Trophoblast cell (in vitro differentiated cells and primary cell): ENCODE measurements around the gene IGFL3.

Experiments
- DNase-seq, 2 donors: peaks; one replicate each; pipeline ENCODE4 v3.0.0-alpha.2; 2016
- H2AFZ ChIP-seq: 2 replicates; pipeline ENCODE4 v1.6.1; 2013; ENCODE audit warnings: low read length, moderate library complexity, mild to moderate bottlenecking; ENCODE audit not compliant: insufficient read depth, poor library complexity
- H2AK5ac ChIP-seq: 2 replicates; pipeline ENCODE4 v1.6.1; 2013; ENCODE audit warnings: mild to moderate bottlenecking, low read length
- H2BK120ac ChIP-seq: 2 replicates; pipeline ENCODE4 v1.6.1; 2013; ENCODE audit warnings: low read length, mild to moderate bottlenecking, moderate library complexity; ENCODE audit not compliant: insufficient read depth, poor library complexity
- H2BK12ac ChIP-seq: 2 replicates; pipeline ENCODE4 v1.6.1; 2013; ENCODE audit warnings: mild to moderate bottlenecking, low read length, moderate library complexity
- H2BK5ac ChIP-seq: 2 replicates; pipeline ENCODE4 v1.6.1; 2013; ENCODE audit warnings: low read length, low read depth, moderate library complexity, mild to moderate bottlenecking; ENCODE audit not compliant: poor library complexity
- H3K14ac ChIP-seq: 2 replicates; pipeline ENCODE4 v1.6.1; 2013; ENCODE audit warnings: mild to moderate bottlenecking, low read length
- H3K18ac ChIP-seq: 2 replicates; pipeline ENCODE4 v1.6.1; 2013; ENCODE audit warnings: mild to moderate bottlenecking, low read length
- H3K23ac ChIP-seq: 2 replicates; pipeline ENCODE4 v1.6.1; 2013; ENCODE audit warnings: low read length
- H3K27ac ChIP-seq: 2 replicates; pipeline ENCODE4 v1.5.1; 2013; ENCODE audit warnings: low read depth, mild to moderate bottlenecking, inconsistent platforms, low read length, moderate library complexity
- H3K27me3 ChIP-seq: 2 replicates; pipeline ENCODE4 v1.6.1; 2013; ENCODE audit warnings: inconsistent platforms, mild to moderate bottlenecking, low read length, moderate library complexity; ENCODE audit not compliant: insufficient read depth
- H3K36me3 ChIP-seq, 2 experiments: 1 replicate in 1 of 2; 2 replicates in 1 of 2; pipeline ENCODE4 v1.6.1; 2013; ENCODE audit warnings: low read length in 2 of 2, mild to moderate bottlenecking in 2 of 2, moderate library complexity in 1 of 2; ENCODE audit not compliant: insufficient read depth in 2 of 2, control insufficient read depth in 1 of 2
- H3K4ac ChIP-seq: 2 replicates; pipeline ENCODE4 v1.6.1; 2013; ENCODE audit warnings: low read depth, mild to moderate bottlenecking, low read length, moderate library complexity
- H3K4me1 ChIP-seq, 2 experiments: 1 replicate in 1 of 2; 2 replicates in 1 of 2; pipeline ENCODE4 v1.6.1; 2013; ENCODE audit warnings: low read length in 2 of 2, mild to moderate bottlenecking in 2 of 2, moderate library complexity in 1 of 2; ENCODE audit not compliant: insufficient read depth in 2 of 2, control insufficient read depth in 1 of 2
- H3K4me2 ChIP-seq: 2 replicates; pipeline ENCODE4 v1.6.1; 2013; ENCODE audit warnings: inconsistent platforms, mild to moderate bottlenecking, low read length, moderate library complexity
- H3K4me3 ChIP-seq: 2 replicates; pipeline ENCODE4 v1.5.1; 2013; ENCODE audit warnings: mild to moderate bottlenecking, low read depth, low read length, inconsistent platforms
- H3K79me1 ChIP-seq: one replicate; pipeline ENCODE4 v1.6.1; 2013; ENCODE audit warnings: low read length
- H3K79me2 ChIP-seq: 2 replicates; pipeline ENCODE4 v1.6.1; 2013; ENCODE audit warnings: low read length, mild to moderate bottlenecking; ENCODE audit not compliant: control insufficient read depth, insufficient read depth, poor library complexity
- H3K9ac ChIP-seq: 2 replicates; pipeline ENCODE4 v1.6.1; 2013; ENCODE audit warnings: mild to moderate bottlenecking, low read length
- H3K9me3 ChIP-seq: 2 replicates; pipeline ENCODE4 v1.6.1; 2013; ENCODE audit warnings: low read depth, mild to moderate bottlenecking, control low read depth, inconsistent platforms, low read length; ENCODE audit not compliant: insufficient read depth
- H4K12ac ChIP-seq: 2 replicates; pipeline ENCODE4 v1.6.1; 2013; ENCODE audit warnings: low read depth, mild to moderate bottlenecking, low read length, moderate library complexity
- H4K8ac ChIP-seq: 2 replicates; pipeline ENCODE4 v1.6.1; 2013; ENCODE audit warnings: low read depth, mild to moderate bottlenecking, low read length, moderate library complexity
- H4K91ac ChIP-seq: one replicate; pipeline ENCODE4 v1.6.1; 2013; ENCODE audit warnings: low read depth, mild to moderate bottlenecking, low read length, moderate library complexity
- WGBS: extraction: QIAGEN DNeasy Blood & Tissue Kit; methylation state at CpG from one replicate; pipeline ENCODE4 v1.1.7; 2013; ENCODE audit warnings: missing lambda C conversion rate; ENCODE audit not compliant: insufficient read length, insufficient coverage; ENCODE audit errors: extremely low coverage; 5-methylcytosine and 5-hydroxymethylcytosine counted together

The IGFL3 gene

GRCh38 chr19:46141421-46141820, 16.9 kb upstream of the IGFL3 start:
- no peaks in the 10 kb centered on the region for H3K9me3 ChIP-seq
- H4K12ac ChIP-seq: no peak overlapping the region
- H2BK12ac ChIP-seq: peak overlapping the region; percentile 36
- no peak overlapping the region for H3K18ac ChIP-seq
- no peak overlapping the region for H3K4ac ChIP-seq
- H4K8ac ChIP-seq: no peak overlapping the region
- no peaks in the 10 kb centered on the region for H3K79me2 ChIP-seq
- DNase-seq: peak; percentile 65 to 78
- no peak overlapping the region for H2BK5ac ChIP-seq
- no peak overlapping the region for H3K14ac ChIP-seq
- H3K4me2 ChIP-seq: no peak overlapping the region
- no peaks in the 10 kb centered on the region for H3K36me3 ChIP-seq
- H3K27ac ChIP-seq: no peak overlapping the region
- no peak overlapping the region for H3K9ac ChIP-seq
- H3K4me1 ChIP-seq: no peaks in the 10 kb centered on the region
- H3K27me3 ChIP-seq: no peaks in the 10 kb centered on the region
- no peak overlapping the region for H4K91ac ChIP-seq
- no peak overlapping the region for H2BK120ac ChIP-seq
- no peak overlapping the region for H2AFZ ChIP-seq
- peaks cover 4% of the 10 kb centered on the region for H3K79me1 ChIP-seq
- H3K23ac ChIP-seq: no peak overlapping the region
- WGBS: no CpG with 5 or more reads among the region's 1 CpG
- H3K4me3 ChIP-seq: no peak overlapping the region
- H2AK5ac ChIP-seq: no peak overlapping the region

- H3K18ac ChIP-seq: no peak overlapping the region
- peaks cover 3 to 5% of the 10 kb centered on the region in 2 experiments for H3K4me1 ChIP-seq
- peaks cover 0 to 2% of the 10 kb centered on the region in 2 experiments for H3K36me3 ChIP-seq
- H3K9me3 ChIP-seq: peaks cover 4% of the 10 kb centered on the region
- H3K9ac ChIP-seq: no peak overlapping the region
- H2BK12ac ChIP-seq: peak overlapping the region; percentile 76
- H3K79me1 ChIP-seq: peaks cover 19% of the 10 kb centered on the region
- peak overlapping the region; percentile 43 for H2BK120ac ChIP-seq
- no peaks in the 10 kb centered on the region for H3K27me3 ChIP-seq
- no peak for DNase-seq
- H3K23ac ChIP-seq: no peak overlapping the region
- H4K8ac ChIP-seq: peak overlapping the region; percentile 16
- H4K12ac ChIP-seq: no peak overlapping the region
- H2AFZ ChIP-seq: no peak overlapping the region
- H4K91ac ChIP-seq: peak overlapping the region; percentile 11
- WGBS: no CpG with 5 or more reads among the region's 4 CpGs
- H2AK5ac ChIP-seq: no peak overlapping the region
- H3K79me2 ChIP-seq: peaks cover 3% of the 10 kb centered on the region
- H3K14ac ChIP-seq: peak overlapping the region; percentile 34
- no peak overlapping the region for H3K27ac ChIP-seq
- no peak overlapping the region for H3K4ac ChIP-seq
- H2BK5ac ChIP-seq: no peak overlapping the region
- H3K4me3 ChIP-seq: no peak overlapping the region
- H3K4me2 ChIP-seq: no peak overlapping the region
Measured at GRCh38 chr19:46137915-46138473, 13.5 kb upstream of the IGFL3 start.

GRCh38 chr19:46134527-46134926, 10.0 kb upstream of the IGFL3 start:
- Histone ChIP-seq H2AK5ac (peak overlapping the region; percentile 12), H4K12ac (no peak overlapping the region), H3K4me3 (no peak overlapping the region), H2BK120ac (peak overlapping the region; percentile 93), H3K9me3 (peaks cover 7% of the 10 kb centered on the region), H3K27me3 (no peaks in the 10 kb centered on the region), H3K14ac (peak overlapping the region; percentile 91), H3K23ac (no peak overlapping the region), H2BK5ac (peak overlapping the region; percentile 5), H3K18ac (no peak overlapping the region), H3K4me1 (peaks cover 7 to 9% of the 10 kb centered on the region in 2 experiments), H3K9ac (no peak overlapping the region), H3K4me2 (no peak overlapping the region), H4K91ac (peak overlapping the region; percentile 63), H2AFZ (no peak overlapping the region), H3K27ac (no peak overlapping the region), H4K8ac (peak overlapping the region; percentile 37), H2BK12ac (peak overlapping the region; percentile 62), H3K36me3 (peaks cover 0 to 2% of the 10 kb centered on the region in 2 experiments), H3K79me1 (peaks cover 31% of the 10 kb centered on the region), H3K4ac (peak overlapping the region; percentile 16), H3K79me2 (peaks cover 8% of the 10 kb centered on the region)
- peak; percentile 47 to 72 for DNase-seq

- Histone ChIP-seq H3K36me3 (peaks cover 0 to 2% of the 10 kb centered on the region in 2 experiments), H3K4me3 (no peak overlapping the region), H2BK12ac (peak overlapping the region; percentile 100), H3K27me3 (no peaks in the 10 kb centered on the region), H2AK5ac (peak overlapping the region; percentile 97), H3K14ac (peak overlapping the region; percentile 96), H3K9me3 (peaks cover 7% of the 10 kb centered on the region), H3K18ac (peak overlapping the region; percentile 93), H3K4ac (peak overlapping the region; percentile 94), H3K27ac (peak overlapping the region; percentile 85), H3K79me2 (peaks cover 8% of the 10 kb centered on the region), H3K4me1 (peaks cover 7 to 9% of the 10 kb centered on the region in 2 experiments), H3K23ac (no peak overlapping the region), H2AFZ (peak overlapping the region; percentile 97), H3K9ac (no peak overlapping the region), H4K8ac (peak overlapping the region; percentile 93), H2BK5ac (peak overlapping the region; percentile 100), H4K91ac (peak overlapping the region; percentile 99), H2BK120ac (peak overlapping the region; percentile 100), H4K12ac (peak overlapping the region; percentile 94), H3K79me1 (peaks cover 31% of the 10 kb centered on the region), H3K4me2 (no peak overlapping the region)
- no CpG with 5 or more reads among the region's 1 CpG for WGBS
- peak; percentile 90 to 96 for DNase-seq
Measured at GRCh38 chr19:46133777-46134241, 9.3 kb upstream of the IGFL3 start.
